ENCODE results near the gene HPSE2.

The HPSE2 gene

GRCh38 chr10:98533241-98533640, 702.4 kb downstream of the HPSE2 start:
- Histone ChIP-seq H3K4me1 (ENCODE audit: control extremely low read depth in 1 of 4, control insufficient read depth in 4 of 4, insufficient read depth in 4 of 4, low read length in 3 of 4) (no peaks in the 10 kb centered on the region), H3K9me3 (ENCODE audit: control extremely low read depth in 1 of 5, control insufficient read depth in 4 of 5, insufficient read depth in 2 of 5, low read depth in 1 of 5, low read length in 4 of 5) (no peaks in the 10 kb centered on the region), H3K27me3 (replicated peaks in 2 of 5; ENCODE audit: control insufficient read depth in 4 of 5, insufficient read depth in 5 of 5, low read length in 4 of 5) (peaks cover 0 to 23% (median 7%) of the 10 kb centered on the region in 5 experiments), H3K4me3 (ENCODE audit: control insufficient read depth in 1 of 7, extremely low read depth in 1 of 7, insufficient read depth in 4 of 7, low read depth in 2 of 7, low read length in 6 of 7) (no peak overlapping the region), H3K27ac (ENCODE audit: insufficient read depth in 1 of 2, low read depth in 1 of 2, low read length in 2 of 2, poor library complexity in 1 of 2, severe bottlenecking in 2 of 2) (no peak overlapping the region), H3K36me3 (ENCODE audit: control insufficient read depth in 4 of 4, insufficient read depth in 4 of 4, low read length in 3 of 4) (no peaks in the 10 kb centered on the region)
- no peak for DNase-seq
- ChIA-PET CTCF (no interaction called here), POLR2A (no interaction called here)
- WGBS (ENCODE audit: insufficient coverage), result no CpG with 5 or more reads among the region's 3 CpGs

GRCh38 chr10:98528805-98529183, 706.9 kb downstream of the HPSE2 start:
- Histone ChIP-seq H3K4me3 (ENCODE audit: control insufficient read depth in 1 of 7, extremely low read depth in 1 of 7, insufficient read depth in 4 of 7, low read depth in 2 of 7, low read length in 6 of 7) (no peak overlapping the region), H3K36me3 (ENCODE audit: control insufficient read depth in 4 of 4, insufficient read depth in 4 of 4, low read length in 3 of 4) (no peaks in the 10 kb centered on the region), H3K27ac (ENCODE audit: insufficient read depth in 1 of 2, low read depth in 1 of 2, low read length in 2 of 2, poor library complexity in 1 of 2, severe bottlenecking in 2 of 2) (no peak overlapping the region), H3K27me3 (replicated peaks in 2 of 5; ENCODE audit: control insufficient read depth in 4 of 5, insufficient read depth in 5 of 5, low read length in 4 of 5) (peaks cover 0 to 22% (median 7%) of the 10 kb centered on the region in 5 experiments), H3K4me1 (ENCODE audit: control extremely low read depth in 1 of 4, control insufficient read depth in 4 of 4, insufficient read depth in 4 of 4, low read length in 3 of 4) (no peaks in the 10 kb centered on the region), H3K9me3 (ENCODE audit: control extremely low read depth in 1 of 5, control insufficient read depth in 4 of 5, insufficient read depth in 2 of 5, low read depth in 1 of 5, low read length in 4 of 5) (no peaks in the 10 kb centered on the region)
- DNase-seq, result no peak
- ChIA-PET CTCF (no interaction called here), POLR2A (no interaction called here)
- 97% methylated on average over 4 of the region's 9 CpGs for WGBS (ENCODE audit: insufficient coverage)

DNA sequence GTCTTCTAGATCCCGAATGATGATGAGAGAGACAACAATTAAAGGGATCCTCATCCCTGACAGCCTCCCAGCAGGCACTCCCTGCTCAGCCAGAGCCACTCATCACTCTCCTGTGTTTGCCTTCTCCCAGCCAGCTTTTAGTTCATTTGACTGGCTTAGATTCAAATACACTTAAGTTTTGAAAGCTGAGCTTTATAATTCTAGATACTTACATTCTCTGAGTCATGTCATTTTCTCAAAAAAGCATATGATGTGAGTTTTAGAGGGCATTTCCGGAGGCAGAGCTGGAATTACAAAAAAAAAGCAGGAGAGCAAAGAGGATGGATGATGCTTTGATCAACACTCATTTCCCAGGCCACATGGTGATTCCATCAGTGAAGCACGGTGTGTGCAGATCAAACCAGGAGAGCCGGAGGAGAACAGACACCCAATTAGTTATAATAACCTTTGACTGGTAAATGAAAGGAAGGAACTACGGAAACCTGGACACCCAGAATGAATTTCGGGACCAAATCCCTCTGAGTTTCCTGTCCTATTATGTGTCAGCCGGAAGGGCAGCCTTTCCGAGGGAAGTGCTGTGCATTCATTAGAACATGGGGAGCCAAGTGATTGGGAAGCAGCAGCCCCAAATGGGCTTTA, 707.4 kb downstream of the HPSE2 start:
- no peak for DNase-seq
- Histone ChIP-seq H3K4me3 (ENCODE audit: control insufficient read depth in 1 of 7, extremely low read depth in 1 of 7, insufficient read depth in 4 of 7, low read depth in 2 of 7, low read length in 6 of 7) (no peak overlapping the region), H3K27ac (ENCODE audit: insufficient read depth in 1 of 2, low read depth in 1 of 2, low read length in 2 of 2, poor library complexity in 1 of 2, severe bottlenecking in 2 of 2) (no peak overlapping the region), H3K36me3 (ENCODE audit: control insufficient read depth in 4 of 4, insufficient read depth in 4 of 4, low read length in 3 of 4) (no peaks in the 10 kb centered on the region), H3K9me3 (ENCODE audit: control extremely low read depth in 1 of 5, control insufficient read depth in 4 of 5, insufficient read depth in 2 of 5, low read depth in 1 of 5, low read length in 4 of 5) (no peaks in the 10 kb centered on the region), H3K27me3 (replicated peaks in 2 of 5; ENCODE audit: control insufficient read depth in 4 of 5, insufficient read depth in 5 of 5, low read length in 4 of 5) (peaks cover 0 to 22% (median 7%) of the 10 kb centered on the region in 5 experiments), H3K4me1 (ENCODE audit: control extremely low read depth in 1 of 4, control insufficient read depth in 4 of 4, insufficient read depth in 4 of 4, low read length in 3 of 4) (no peaks in the 10 kb centered on the region)
- 79% methylated on average over 3 of the region's 8 CpGs for WGBS (ENCODE audit: insufficient coverage)
- CTCF ChIA-PET, result no interaction called here
- POLR2A ChIA-PET, result no interaction called here

- Histone ChIP-seq H3K27me3 (replicated peaks in 2 of 5; ENCODE audit: control insufficient read depth in 4 of 5, insufficient read depth in 5 of 5, low read length in 4 of 5) (peaks cover 0 to 20% (median 6%) of the 10 kb centered on the region in 5 experiments), H3K4me1 (ENCODE audit: control extremely low read depth in 1 of 4, control insufficient read depth in 4 of 4, insufficient read depth in 4 of 4, low read length in 3 of 4) (no peaks in the 10 kb centered on the region), H3K4me3 (ENCODE audit: control insufficient read depth in 1 of 7, extremely low read depth in 1 of 7, insufficient read depth in 4 of 7, low read depth in 2 of 7, low read length in 6 of 7) (no peak overlapping the region), H3K27ac (ENCODE audit: insufficient read depth in 1 of 2, low read depth in 1 of 2, low read length in 2 of 2, poor library complexity in 1 of 2, severe bottlenecking in 2 of 2) (no peak overlapping the region), H3K36me3 (ENCODE audit: control insufficient read depth in 4 of 4, insufficient read depth in 4 of 4, low read length in 3 of 4) (no peaks in the 10 kb centered on the region), H3K9me3 (ENCODE audit: control extremely low read depth in 1 of 5, control insufficient read depth in 4 of 5, insufficient read depth in 2 of 5, low read depth in 1 of 5, low read length in 4 of 5) (no peaks in the 10 kb centered on the region)
- no peak for DNase-seq
- 100% methylated on average over 1 of the region's 3 CpGs for WGBS (ENCODE audit: insufficient coverage)
- ChIA-PET CTCF (no interaction called here), POLR2A (no interaction called here)
Measured at GRCh38 chr10:98525969-98526368, 709.7 kb downstream of the HPSE2 start.

DNA sequence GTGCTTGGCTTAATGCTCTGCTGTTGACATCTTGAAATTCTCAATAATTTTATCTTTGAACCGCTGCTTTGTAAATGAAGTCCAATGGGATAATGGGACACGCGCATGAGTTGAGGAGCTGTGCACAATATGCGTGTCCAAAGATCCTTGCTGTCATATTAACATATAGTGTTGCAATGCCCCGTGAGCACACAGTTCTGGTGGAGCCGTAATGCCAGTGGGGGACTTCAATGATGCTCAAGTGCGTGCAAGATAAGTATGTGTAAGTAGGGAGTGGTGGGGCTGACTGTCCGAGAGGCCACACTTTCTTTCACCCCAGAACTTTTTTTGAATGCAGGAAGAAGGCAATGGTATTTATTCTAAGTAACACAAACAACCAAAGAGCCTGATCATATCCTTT, 711.5 kb downstream of the HPSE2 start:
- Histone ChIP-seq H3K36me3 (ENCODE audit: control insufficient read depth in 4 of 4, insufficient read depth in 4 of 4, low read length in 3 of 4) (no peaks in the 10 kb centered on the region), H3K4me3 (ENCODE audit: control insufficient read depth in 1 of 7, extremely low read depth in 1 of 7, insufficient read depth in 4 of 7, low read depth in 2 of 7, low read length in 6 of 7) (no peak overlapping the region), H3K4me1 (ENCODE audit: control extremely low read depth in 1 of 4, control insufficient read depth in 4 of 4, insufficient read depth in 4 of 4, low read length in 3 of 4) (no peaks in the 10 kb centered on the region), H3K27ac (ENCODE audit: insufficient read depth in 1 of 2, low read depth in 1 of 2, low read length in 2 of 2, poor library complexity in 1 of 2, severe bottlenecking in 2 of 2) (no peak overlapping the region), H3K27me3 (replicated peaks in 2 of 5; ENCODE audit: control insufficient read depth in 4 of 5, insufficient read depth in 5 of 5, low read length in 4 of 5) (peaks cover 0 to 9% (median 0%) of the 10 kb centered on the region in 5 experiments), H3K9me3 (ENCODE audit: control extremely low read depth in 1 of 5, control insufficient read depth in 4 of 5, insufficient read depth in 2 of 5, low read depth in 1 of 5, low read length in 4 of 5) (no peaks in the 10 kb centered on the region)
- ChIA-PET CTCF (no interaction called here), POLR2A (no interaction called here)
- no peak for DNase-seq
- 94% methylated on average over 4 of the region's 8 CpGs for WGBS (ENCODE audit: insufficient coverage)

GRCh38 chr10:98519841-98520240, 715.8 kb downstream of the HPSE2 start:
- Histone ChIP-seq H3K4me3 (ENCODE audit: control insufficient read depth in 1 of 7, extremely low read depth in 1 of 7, insufficient read depth in 4 of 7, low read depth in 2 of 7, low read length in 6 of 7) (no peak overlapping the region), H3K4me1 (ENCODE audit: control extremely low read depth in 1 of 4, control insufficient read depth in 4 of 4, insufficient read depth in 4 of 4, low read length in 3 of 4) (no peaks in the 10 kb centered on the region), H3K36me3 (ENCODE audit: control insufficient read depth in 4 of 4, insufficient read depth in 4 of 4, low read length in 3 of 4) (no peaks in the 10 kb centered on the region), H3K9me3 (ENCODE audit: control extremely low read depth in 1 of 5, control insufficient read depth in 4 of 5, insufficient read depth in 2 of 5, low read depth in 1 of 5, low read length in 4 of 5) (no peaks in the 10 kb centered on the region), H3K27me3 (replicated peaks in 2 of 5; ENCODE audit: control insufficient read depth in 4 of 5, insufficient read depth in 5 of 5, low read length in 4 of 5) (peaks cover 0 to 4% (median 0%) of the 10 kb centered on the region in 5 experiments), H3K27ac (ENCODE audit: insufficient read depth in 1 of 2, low read depth in 1 of 2, low read length in 2 of 2, poor library complexity in 1 of 2, severe bottlenecking in 2 of 2) (no peak overlapping the region)
- WGBS (ENCODE audit: insufficient coverage), result no CpG with 5 or more reads among the region's 2 CpGs
- ChIA-PET CTCF (no interaction called here), POLR2A (no interaction called here)
- DNase-seq, result no peak

DNA sequence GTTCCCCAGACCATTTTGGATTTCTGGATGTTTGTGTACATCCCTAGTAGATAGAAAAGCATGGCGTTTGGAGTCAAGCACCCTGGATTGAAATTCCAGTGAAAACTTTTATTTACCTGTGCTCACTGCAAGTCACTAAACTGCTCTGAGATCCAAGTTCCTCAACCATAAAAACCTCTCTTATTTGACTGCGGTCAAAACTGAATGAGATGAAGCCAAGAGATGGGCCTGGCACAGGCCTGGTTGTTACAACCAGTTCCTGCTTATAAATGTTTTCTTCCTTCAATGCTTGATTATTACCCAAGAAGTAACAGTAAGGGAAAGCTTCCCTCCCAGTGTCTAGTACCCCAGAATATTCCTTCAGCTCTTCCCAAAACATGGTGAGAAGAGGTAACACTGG, 718.0 kb downstream of the HPSE2 start:
- peaks cover 0 to 4% (median 0%) of the 10 kb centered on the region in 5 experiments for H3K27me3 ChIP-seq (replicated peaks in 2 of 5; ENCODE audit: control insufficient read depth in 4 of 5, insufficient read depth in 5 of 5, low read length in 4 of 5)
- H3K9me3 ChIP-seq (ENCODE audit: control extremely low read depth in 1 of 5, control insufficient read depth in 4 of 5, insufficient read depth in 2 of 5, low read depth in 1 of 5, low read length in 4 of 5), result peaks cover 0 to 6% (median 0%) of the 10 kb centered on the region in 5 experiments
- WGBS (ENCODE audit: insufficient coverage), result 100% methylated on average over 1 of the region's 2 CpGs
- DNase-seq, result no peak
- H3K27ac ChIP-seq (ENCODE audit: insufficient read depth in 1 of 2, low read depth in 1 of 2, low read length in 2 of 2, poor library complexity in 1 of 2, severe bottlenecking in 2 of 2), result no peak overlapping the region
- no peaks in the 10 kb centered on the region for H3K36me3 ChIP-seq (ENCODE audit: control insufficient read depth in 4 of 4, insufficient read depth in 4 of 4, low read length in 3 of 4)
- H3K4me1 ChIP-seq (ENCODE audit: control extremely low read depth in 1 of 4, control insufficient read depth in 4 of 4, insufficient read depth in 4 of 4, low read length in 3 of 4), result no peaks in the 10 kb centered on the region
- no peak overlapping the region for H3K4me3 ChIP-seq (ENCODE audit: control insufficient read depth in 1 of 7, extremely low read depth in 1 of 7, insufficient read depth in 4 of 7, low read depth in 2 of 7, low read length in 6 of 7)
- CTCF ChIA-PET, result no interaction called here
- POLR2A ChIA-PET, result no interaction called here
